Endothelial cell of umbilical vein (primary cell): Measurements from ENCODE around the gene GRM7. TPM values are rescaled to one million over a fixed set of nuclear protein-coding genes. Genes with fewer than 3 reads are reported as not detected.

Source experiments
- BruUV-seq: library from RNA; stranded (reverse); fragments of 400-500 nt; replicated peaks from 2 replicates; lab custom pipeline; 2021; lab: Mats Ljungman, UMichigan
- CTCF ChIA-PET: fragments of 300-600, 350-600 bp; sonication (Branson Sonifier 250); formaldehyde crosslinking; loops from one replicate; lab custom pipeline; 2021; ENCODE audit warnings: antibody characterized with exemption, inconsistent platforms; lab: Charles Lee
- POLR2A ChIA-PET: fragments of 300-600, 350-600 bp; sonication (Branson Sonifier 250); formaldehyde crosslinking; loops from one replicate; lab custom pipeline; 2021; ENCODE audit warnings: antibody characterized with exemption, inconsistent platforms; lab: Charles Lee
- DNase-seq: peaks from one replicate; pipeline ENCODE4 v3.0.0-alpha.2; 2011; ENCODE audit warnings: low read depth, low spot score
- FAIRE-seq: peaks from 2 replicates; lab custom pipeline; 2011; peaks lifted over from hg19 to GRCh38; lab: Jason Lieb, UNC
- H2AFZ ChIP-seq: 2 replicates; pipeline ENCODE4 v1.6.0; 2012; ENCODE audit warnings: low read depth, low read length, control low read depth, inconsistent platforms
- H3K27ac ChIP-seq: 2 replicates; pipeline ENCODE4 v1.5.1; 2011; ENCODE audit warnings: low read depth, mild to moderate bottlenecking, control low read depth, low read length, moderate library complexity; ENCODE audit not compliant: insufficient read depth
- H3K27me3 ChIP-seq, 2 experiments: 2 replicates each; pipeline versions ENCODE4 v1.6.0 to v1.6.1; 2011; ENCODE audit warnings: low read length in 2 of 2, mixed read lengths in 1 of 2; ENCODE audit not compliant: control insufficient read depth in 2 of 2, insufficient read depth in 2 of 2
- H3K36me3 ChIP-seq, 2 experiments: 2 replicates in 1 of 2; 3 replicates in 1 of 2; pipeline ENCODE4 v1.5.1; 2011; ENCODE audit warnings: low read length in 2 of 2, mild to moderate bottlenecking in 1 of 2, moderate library complexity in 1 of 2; ENCODE audit not compliant: control insufficient read depth in 2 of 2, insufficient read depth in 2 of 2; ENCODE audit errors: extremely low read depth in 1 of 2
- H3K4me1 ChIP-seq: 3 replicates; pipeline ENCODE4 v1.5.1; 2011; ENCODE audit warnings: mild to moderate bottlenecking, low read length; ENCODE audit not compliant: control insufficient read depth, insufficient read depth; ENCODE audit errors: extremely low read depth
- H3K4me2 ChIP-seq: 2 replicates; pipeline ENCODE4 v1.6.1; 2011; ENCODE audit warnings: low read length, control low read depth, mixed read lengths; ENCODE audit not compliant: insufficient read depth
- H3K4me3 ChIP-seq, 3 experiments: fragments of 200-600 bp in 1 of 3; sonication (generic), shearing (Covaris generic) in 1 of 3; replicated peaks in 1 of 3; 2 replicates each; pipeline ENCODE4 v1.5.1; 2011 to 2016; ENCODE audit warnings: control low read depth in 3 of 3, low read length in 3 of 3, mild to moderate bottlenecking in 2 of 3, inconsistent platforms in 1 of 3, low read depth in 1 of 3, moderate library complexity in 1 of 3; ENCODE audit not compliant: insufficient read depth in 1 of 3
- H3K79me2 ChIP-seq: 2 replicates; pipeline ENCODE4 v1.6.0; 2012; ENCODE audit warnings: low read length, inconsistent platforms; ENCODE audit not compliant: control insufficient read depth, insufficient read depth
- H3K9ac ChIP-seq: replicated peaks from 2 replicates; pipeline ENCODE3; 2011; ENCODE audit warnings: low read length, control low read depth; ENCODE audit not compliant: insufficient read depth; ENCODE audit errors: extremely low read depth
- H3K9me1 ChIP-seq: replicated peaks from 3 replicates; pipeline ENCODE4 v1.6.0; 2011; ENCODE audit warnings: mild to moderate bottlenecking, low read length; ENCODE audit not compliant: control insufficient read depth, insufficient read depth; ENCODE audit errors: extremely low read depth
- H3K9me3 ChIP-seq: replicated peaks from 2 replicates; pipeline ENCODE4 v1.5.1; 2012; ENCODE audit warnings: low read length, inconsistent platforms; ENCODE audit not compliant: control insufficient read depth, insufficient read depth
- H4K20me1 ChIP-seq: replicated peaks from 2 replicates; pipeline ENCODE3; 2011; ENCODE audit warnings: mild to moderate bottlenecking, low read length; ENCODE audit not compliant: control insufficient read depth, insufficient read depth; ENCODE audit errors: extremely low read depth
- CTCF ChIP-seq, 2 donors: IDR thresholded peaks; 1 replicate in 1 of 2; 2 replicates in 1 of 2; pipeline ENCODE4 v1.5.1; 2011; ENCODE audit warnings: low read length in 2 of 2, mild to moderate bottlenecking in 2 of 2, moderate library complexity in 2 of 2, control low read depth in 1 of 2, inconsistent platforms in 1 of 2, low read depth in 1 of 2; ENCODE audit not compliant: insufficient read depth in 1 of 2; ENCODE audit errors: extremely low read depth in 1 of 2
- EZH2 ChIP-seq: IDR thresholded peaks from 2 replicates; pipeline ENCODE4 v1.6.1; 2012; ENCODE audit warnings: borderline replicate concordance, low read depth, mild to moderate bottlenecking, moderate library complexity, low read length, inconsistent platforms; ENCODE audit not compliant: severe bottlenecking
- FOS ChIP-seq: IDR thresholded peaks from 2 replicates; pipeline ENCODE4 v1.6.1; 2011; ENCODE audit warnings: mild to moderate bottlenecking, low read length, moderate library complexity, borderline replicate concordance; ENCODE audit not compliant: insufficient read depth
- GATA2 ChIP-seq: IDR thresholded peaks from 2 replicates; pipeline ENCODE4 v1.7.0; 2011; ENCODE audit warnings: low read depth, mild to moderate bottlenecking, moderate library complexity, mixed read lengths, low read length; ENCODE audit not compliant: insufficient read length, insufficient read depth
- JUN ChIP-seq: IDR thresholded peaks from 2 replicates; pipeline ENCODE4 v1.6.1; 2011; ENCODE audit warnings: borderline replicate concordance, low read depth; ENCODE audit not compliant: insufficient read length, insufficient read depth
- MAX ChIP-seq: IDR thresholded peaks from 2 replicates; pipeline ENCODE4 v1.6.1; 2011; ENCODE audit not compliant: insufficient read depth, insufficient read length
- MYC ChIP-seq: IDR thresholded peaks from one replicate; pipeline ENCODE4 v1.6.1; 2011; ENCODE audit warnings: mild to moderate bottlenecking, low read depth, low read length
- POLR2A ChIP-seq: IDR thresholded peaks from 2 replicates; pipeline ENCODE4 v1.6.1; 2012; ENCODE audit warnings: low read depth, mild to moderate bottlenecking, control low read depth, low read length
- POLR2AphosphoS5 ChIP-seq: IDR thresholded peaks from 2 replicates; pipeline ENCODE4 v1.6.1; 2012; ENCODE audit warnings: low read depth, mild to moderate bottlenecking, control low read depth, low read length, moderate library complexity; ENCODE audit not compliant: insufficient read depth
- dilution Hi-C: fragments of 300-500 bp; cut with MboI; formaldehyde crosslinking; loops from one replicate; pipeline ENCODE4 v1.15.0; 2019; ENCODE audit warnings: low sequenced_read_pairs; ENCODE audit not compliant: extremely low pct_ligation_motif_present
- intact Hi-C: fragments of 100-400 bp; cut with micrococcal nuclease; formaldehyde crosslinking; loops from one replicate; pipeline ENCODE4 v1.10.0; 2022
- polyA plus RNA-seq, 4 experiments: library from polyadenylated mRNA; depleted of rRNA in 3 of 4; stranded (reverse) in 3 of 4; unstranded in 1 of 4; fragments of >200 nt; gene quantifications; 2 replicates each; pipeline versions ENCODE4 v1.2.1 to v1.2.3, GENCODE V29; 2011 to 2012; ENCODE audit warnings: missing spikeins in 1 of 4
- total RNA-seq: library from RNA; stranded (reverse); gene quantifications from 2 replicates; pipeline ENCODE4 v1.2.3, GENCODE V29; 2021

Gene GRM7
- total and polyA plus RNA-seq, 2 donors (not counting 3 experiments of a cell fraction or from before 2014, with no cell fraction given) = 0.12 TPM; not detected in 1

- BruUV-seq = no TSS peak
- no peaks in the 10 kb centered on the region for H3K79me2 ChIP-seq
- no peaks in the 10 kb centered on the region for H3K4me1 ChIP-seq
- TF ChIP-seq CTCF (IDR thresholded peaks at IDR 0.05; ENCODE audit: extremely low read depth in 1 of 2, insufficient read depth in 1 of 2, low read depth in 1 of 2, low read length in 2 of 2) (no peak), MYC (no peak), EZH2 (no peak), POLR2AphosphoS5 (no peak), POLR2A (no peak), MAX (no peak), JUN (no peak), FOS (no peak), GATA2 (no peak)
- CTCF ChIA-PET = interaction anchor here (1.6 kb wide), 1 partner anchor 14 kb away, joined by 4 read pairs; no protein-coding TSS in a partner anchor
- H3K9ac ChIP-seq = no peak overlapping the region
- H3K4me3 ChIP-seq = no peak overlapping the region
- no peaks in the 10 kb centered on the region for H3K27me3 ChIP-seq
- H2AFZ ChIP-seq = no peak overlapping the region
- H3K9me3 ChIP-seq = no peaks in the 10 kb centered on the region
- no peaks in the 10 kb centered on the region for H3K9me1 ChIP-seq
- DNase-seq (no peak), FAIRE-seq (no peak)
- no peak overlapping the region for H3K4me2 ChIP-seq
- no peaks in the 10 kb centered on the region for H3K36me3 ChIP-seq
- no peak overlapping the region for H3K27ac ChIP-seq
- no peaks in the 10 kb centered on the region for H4K20me1 ChIP-seq
- dilution Hi-C loops (no loop called here), intact Hi-C loops (no loop called here)
- POLR2A ChIA-PET = no interaction called here
These were observed 535.6 kb downstream of the GRM7 start for GRCh38 chr3:7396534-7396933.
